Cerebellar nuclear complex (tissue), 1 donor: ENCODE data around the gene COPB1.

ENCODE experiments used
- DNase-seq, 2 experiments: peaks; one replicate each; lab custom pipeline; 2025; lab: John Stamatoyannopoulos, UW

Gene COPB1

GRCh38 chr11:14435717-14436512 lies 63.7 kb downstream of the COPB1 start:
- no peak for DNase-seq

- no peak for DNase-seq
Measured at GRCh38 chr11:14425621-14426020, 74.0 kb downstream of the COPB1 start.

- DNase-seq = no peak
Measured at GRCh38 chr11:14424096-14424495, 75.5 kb downstream of the COPB1 start.

- no peak for DNase-seq
Measured at GRCh38 chr11:14423633-14424032, 76.0 kb downstream of the COPB1 start.

GRCh38 chr11:14422814-14423182 lies 76.8 kb downstream of the COPB1 start:
- DNase-seq = no peak

- peak in 1 of 2 experiments; percentile 61 for DNase-seq
Measured at GRCh38 chr11:14422052-14422813, 77.4 kb downstream of the COPB1 start.

GRCh38 chr11:14420223-14420622 lies 79.4 kb downstream of the COPB1 start:
- no peak for DNase-seq

GRCh38 chr11:14418801-14419417 lies 80.7 kb downstream of the COPB1 start:
- no peak for DNase-seq

- no peak for DNase-seq
Measured at GRCh38 chr11:14417617-14418374, 81.8 kb downstream of the COPB1 start.

GRCh38 chr11:14417186-14417585 lies 82.4 kb downstream of the COPB1 start:
- no peak for DNase-seq

- DNase-seq = no peak
Measured at GRCh38 chr11:14414470-14415461, 84.8 kb downstream of the COPB1 start.

GRCh38 chr11:14413307-14414069 lies 86.1 kb downstream of the COPB1 start:
- peak in 1 of 2 experiments; percentile 42 for DNase-seq

- no peak for DNase-seq
Measured at GRCh38 chr11:14411818-14412217, 87.8 kb downstream of the COPB1 start.

- no peak for DNase-seq
Measured at GRCh38 chr11:14409891-14410290, 89.7 kb downstream of the COPB1 start.

- DNase-seq = no peak
Measured at GRCh38 chr11:14408612-14409011, 91.0 kb downstream of the COPB1 start.
